Measurements from ENCODE around the gene WDR7.

DNA sequence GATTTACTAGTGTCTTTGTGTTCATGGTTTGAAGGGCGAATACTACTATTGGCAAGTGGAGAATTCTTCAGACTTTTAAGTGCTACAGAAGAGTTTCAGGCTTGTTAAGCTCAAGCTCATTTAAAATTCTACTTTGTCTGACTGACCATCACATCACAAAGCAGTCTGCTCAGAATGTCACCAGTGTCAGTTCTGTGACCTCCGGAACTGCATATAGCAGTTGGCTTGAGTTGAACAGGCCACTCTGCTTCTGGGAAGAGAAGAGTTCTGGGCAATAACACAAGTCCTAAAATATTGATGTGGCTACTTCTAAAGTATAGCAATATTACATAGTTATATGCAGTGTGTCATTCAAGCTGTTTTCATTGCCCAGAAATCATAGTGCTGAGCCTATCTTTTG is 250.8 kb downstream of the WDR7 start:
- TF ChIP-seq KDM1A (IDR thresholded peaks at IDR 0.05; ENCODE audit: borderline replicate concordance) (no peak), JUNB (IDR thresholded peaks at IDR 0.05) (no peak), HDAC2 (IDR thresholded peaks at IDR 0.05) (no peak), IKZF1 (conservative IDR thresholded peaks at IDR 0.05) (no peak), IRF4 (IDR thresholded peaks at IDR 0.05; ENCODE audit: low read depth, low read length) (no peak), EZH2 (IDR thresholded peaks at IDR 0.05; ENCODE audit: borderline replicate concordance, control insufficient read depth, low read depth, low read length) (no peak), SMARCA5 (IDR thresholded peaks at IDR 0.05) (no peak), POLR2A (IDR thresholded peaks at IDR 0.05; ENCODE audit: low read depth, low read length) (no peak), EP300 (IDR thresholded peaks at IDR 0.05; ENCODE audit: borderline replicate concordance in 1 of 2, control insufficient read depth in 1 of 2, low read depth in 2 of 2, low read length in 2 of 2) (no peak)
- TF ChIP-seq, protein P1, sequence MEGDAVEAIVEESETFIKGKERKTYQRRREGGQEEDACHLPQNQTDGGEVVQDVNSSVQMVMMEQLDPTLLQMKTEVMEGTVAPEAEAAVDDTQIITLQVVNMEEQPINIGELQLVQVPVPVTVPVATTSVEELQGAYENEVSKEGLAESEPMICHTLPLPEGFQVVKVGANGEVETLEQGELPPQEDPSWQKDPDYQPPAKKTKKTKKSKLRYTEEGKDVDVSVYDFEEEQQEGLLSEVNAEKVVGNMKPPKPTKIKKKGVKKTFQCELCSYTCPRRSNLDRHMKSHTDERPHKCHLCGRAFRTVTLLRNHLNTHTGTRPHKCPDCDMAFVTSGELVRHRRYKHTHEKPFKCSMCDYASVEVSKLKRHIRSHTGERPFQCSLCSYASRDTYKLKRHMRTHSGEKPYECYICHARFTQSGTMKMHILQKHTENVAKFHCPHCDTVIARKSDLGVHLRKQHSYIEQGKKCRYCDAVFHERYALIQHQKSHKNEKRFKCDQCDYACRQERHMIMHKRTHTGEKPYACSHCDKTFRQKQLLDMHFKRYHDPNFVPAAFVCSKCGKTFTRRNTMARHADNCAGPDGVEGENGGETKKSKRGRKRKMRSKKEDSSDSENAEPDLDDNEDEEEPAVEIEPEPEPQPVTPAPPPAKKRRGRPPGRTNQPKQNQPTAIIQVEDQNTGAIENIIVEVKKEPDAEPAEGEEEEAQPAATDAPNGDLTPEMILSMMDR (IDR thresholded peaks at IDR 0.05 in 2 of 3, conservative IDR thresholded peaks at IDR 0.05 in 1 of 3; ENCODE audit: control insufficient read depth in 2 of 3, extremely low read depth in 1 of 3, insufficient read depth in 1 of 3, low read depth in 3 of 3, low read length in 3 of 3): no peak
- TF ChIP-seq, protein P2, sequence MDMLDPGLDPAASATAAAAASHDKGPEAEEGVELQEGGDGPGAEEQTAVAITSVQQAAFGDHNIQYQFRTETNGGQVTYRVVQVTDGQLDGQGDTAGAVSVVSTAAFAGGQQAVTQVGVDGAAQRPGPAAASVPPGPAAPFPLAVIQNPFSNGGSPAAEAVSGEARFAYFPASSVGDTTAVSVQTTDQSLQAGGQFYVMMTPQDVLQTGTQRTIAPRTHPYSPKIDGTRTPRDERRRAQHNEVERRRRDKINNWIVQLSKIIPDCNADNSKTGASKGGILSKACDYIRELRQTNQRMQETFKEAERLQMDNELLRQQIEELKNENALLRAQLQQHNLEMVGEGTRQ (IDR thresholded peaks at IDR 0.05; ENCODE audit: borderline replicate concordance, low read depth, low read length): no peak
- TF ChIP-seq, protein P3, sequence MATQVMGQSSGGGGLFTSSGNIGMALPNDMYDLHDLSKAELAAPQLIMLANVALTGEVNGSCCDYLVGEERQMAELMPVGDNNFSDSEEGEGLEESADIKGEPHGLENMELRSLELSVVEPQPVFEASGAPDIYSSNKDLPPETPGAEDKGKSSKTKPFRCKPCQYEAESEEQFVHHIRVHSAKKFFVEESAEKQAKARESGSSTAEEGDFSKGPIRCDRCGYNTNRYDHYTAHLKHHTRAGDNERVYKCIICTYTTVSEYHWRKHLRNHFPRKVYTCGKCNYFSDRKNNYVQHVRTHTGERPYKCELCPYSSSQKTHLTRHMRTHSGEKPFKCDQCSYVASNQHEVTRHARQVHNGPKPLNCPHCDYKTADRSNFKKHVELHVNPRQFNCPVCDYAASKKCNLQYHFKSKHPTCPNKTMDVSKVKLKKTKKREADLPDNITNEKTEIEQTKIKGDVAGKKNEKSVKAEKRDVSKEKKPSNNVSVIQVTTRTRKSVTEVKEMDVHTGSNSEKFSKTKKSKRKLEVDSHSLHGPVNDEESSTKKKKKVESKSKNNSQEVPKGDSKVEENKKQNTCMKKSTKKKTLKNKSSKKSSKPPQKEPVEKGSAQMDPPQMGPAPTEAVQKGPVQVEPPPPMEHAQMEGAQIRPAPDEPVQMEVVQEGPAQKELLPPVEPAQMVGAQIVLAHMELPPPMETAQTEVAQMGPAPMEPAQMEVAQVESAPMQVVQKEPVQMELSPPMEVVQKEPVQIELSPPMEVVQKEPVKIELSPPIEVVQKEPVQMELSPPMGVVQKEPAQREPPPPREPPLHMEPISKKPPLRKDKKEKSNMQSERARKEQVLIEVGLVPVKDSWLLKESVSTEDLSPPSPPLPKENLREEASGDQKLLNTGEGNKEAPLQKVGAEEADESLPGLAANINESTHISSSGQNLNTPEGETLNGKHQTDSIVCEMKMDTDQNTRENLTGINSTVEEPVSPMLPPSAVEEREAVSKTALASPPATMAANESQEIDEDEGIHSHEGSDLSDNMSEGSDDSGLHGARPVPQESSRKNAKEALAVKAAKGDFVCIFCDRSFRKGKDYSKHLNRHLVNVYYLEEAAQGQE (IDR thresholded peaks at IDR 0.05; ENCODE audit: low read depth, low read length): no peak
